Measurements from ENCODE around the gene MYO18A.

The MYO18A gene

DNA sequence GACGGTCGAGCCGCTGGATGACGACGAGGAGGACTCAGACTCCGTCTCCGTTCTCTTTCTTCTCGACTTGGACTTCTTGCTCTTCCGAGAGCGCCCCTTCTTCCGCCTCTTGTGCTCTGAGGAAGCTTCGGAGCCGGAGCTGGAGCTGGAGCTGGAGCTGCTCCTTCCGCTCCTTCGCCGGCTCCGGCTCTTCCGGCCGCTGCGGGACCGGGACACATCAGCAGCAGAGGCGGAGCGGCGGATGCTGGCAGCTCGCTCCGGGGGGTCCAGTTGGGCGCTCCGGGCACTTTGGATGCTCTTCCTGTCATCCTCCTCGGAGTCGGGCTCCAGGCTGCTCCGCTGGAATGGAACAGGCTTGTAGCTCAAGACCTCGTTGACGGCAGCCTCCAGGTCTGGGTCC lies 100.3 kb downstream of the MYO18A start:
- TF ChIP-seq, protein P1, sequence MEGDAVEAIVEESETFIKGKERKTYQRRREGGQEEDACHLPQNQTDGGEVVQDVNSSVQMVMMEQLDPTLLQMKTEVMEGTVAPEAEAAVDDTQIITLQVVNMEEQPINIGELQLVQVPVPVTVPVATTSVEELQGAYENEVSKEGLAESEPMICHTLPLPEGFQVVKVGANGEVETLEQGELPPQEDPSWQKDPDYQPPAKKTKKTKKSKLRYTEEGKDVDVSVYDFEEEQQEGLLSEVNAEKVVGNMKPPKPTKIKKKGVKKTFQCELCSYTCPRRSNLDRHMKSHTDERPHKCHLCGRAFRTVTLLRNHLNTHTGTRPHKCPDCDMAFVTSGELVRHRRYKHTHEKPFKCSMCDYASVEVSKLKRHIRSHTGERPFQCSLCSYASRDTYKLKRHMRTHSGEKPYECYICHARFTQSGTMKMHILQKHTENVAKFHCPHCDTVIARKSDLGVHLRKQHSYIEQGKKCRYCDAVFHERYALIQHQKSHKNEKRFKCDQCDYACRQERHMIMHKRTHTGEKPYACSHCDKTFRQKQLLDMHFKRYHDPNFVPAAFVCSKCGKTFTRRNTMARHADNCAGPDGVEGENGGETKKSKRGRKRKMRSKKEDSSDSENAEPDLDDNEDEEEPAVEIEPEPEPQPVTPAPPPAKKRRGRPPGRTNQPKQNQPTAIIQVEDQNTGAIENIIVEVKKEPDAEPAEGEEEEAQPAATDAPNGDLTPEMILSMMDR (conservative IDR thresholded peaks at IDR 0.05): no peak
- no peak for TF ChIP-seq ZFX (IDR thresholded peaks at IDR 0.05)

DNA sequence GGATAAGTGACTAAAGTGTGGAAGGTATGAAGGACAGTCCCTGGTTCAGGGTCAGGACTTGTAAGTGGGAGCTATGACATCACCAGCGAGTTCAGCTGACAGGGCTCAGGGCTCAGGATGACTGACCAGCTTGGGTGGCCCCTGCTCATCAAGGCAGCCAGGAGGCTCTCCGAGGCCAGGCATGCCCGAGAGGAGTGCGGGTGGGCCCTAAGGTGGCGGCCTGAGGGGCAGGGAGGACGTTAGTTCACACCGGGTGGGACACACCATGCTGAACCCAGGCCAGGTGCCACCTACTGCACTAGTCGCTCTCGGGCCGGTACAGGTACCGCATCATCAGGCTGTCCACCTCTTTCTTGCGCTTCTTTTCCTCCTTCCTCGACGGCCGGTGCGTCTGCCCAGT lies 100.8 kb downstream of the MYO18A start:
- no peak overlapping the region for H3K27ac ChIP-seq
- TF ChIP-seq, protein P1 (conservative IDR thresholded peaks at IDR 0.05): no peak
- TF ChIP-seq ZFX (IDR thresholded peaks at IDR 0.05): no peak

More for the DNA sequence above, 100.3 kb downstream of the MYO18A start:
- H3K27ac ChIP-seq: no peak overlapping the region

DNA sequence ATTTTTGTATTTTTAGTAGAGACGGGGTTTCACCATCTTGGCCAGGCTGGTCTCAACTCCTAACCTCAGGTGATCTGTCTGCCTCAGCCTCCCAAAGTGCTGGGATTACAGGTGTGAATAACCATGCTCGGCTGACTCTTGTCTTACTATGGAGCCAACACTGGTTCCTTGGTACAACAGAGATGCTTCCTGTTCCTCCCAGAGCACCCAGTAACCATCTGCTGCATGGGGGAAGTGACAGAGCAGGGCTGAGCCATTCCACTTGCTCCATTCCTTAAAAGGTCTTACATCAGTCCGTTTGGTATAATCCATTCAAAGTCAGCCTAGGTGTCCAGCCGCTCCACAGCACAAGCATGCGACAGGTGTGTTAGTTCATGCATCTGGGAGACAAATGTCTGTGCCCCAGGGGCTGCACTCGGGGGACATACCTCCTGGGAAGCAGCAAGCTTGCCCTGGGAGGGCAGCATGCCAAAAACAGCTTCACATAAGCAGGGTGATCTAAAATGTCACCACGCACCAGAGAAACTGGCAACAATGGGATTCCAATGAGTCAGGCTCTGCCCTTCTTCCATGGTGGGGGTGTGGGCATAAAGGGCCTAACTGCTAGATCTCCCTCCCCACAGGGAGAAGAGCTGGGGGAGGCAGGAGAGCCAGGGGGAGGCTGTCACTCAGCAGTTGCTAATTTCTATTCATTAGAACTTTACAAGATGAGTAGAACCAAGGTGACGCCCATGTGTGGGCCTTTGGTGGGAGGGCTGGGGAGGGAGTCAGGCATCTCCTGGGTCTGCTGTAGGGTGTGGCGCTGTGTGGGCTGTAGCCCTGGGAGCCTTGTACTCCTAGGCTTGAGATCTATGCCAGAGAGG lies 101.8 kb downstream of the MYO18A start:
- TF ChIP-seq, protein P1 (conservative IDR thresholded peaks at IDR 0.05): no peak
- no peak for TF ChIP-seq ZFX (IDR thresholded peaks at IDR 0.05)
- H3K27ac ChIP-seq: no peak overlapping the region

DNA sequence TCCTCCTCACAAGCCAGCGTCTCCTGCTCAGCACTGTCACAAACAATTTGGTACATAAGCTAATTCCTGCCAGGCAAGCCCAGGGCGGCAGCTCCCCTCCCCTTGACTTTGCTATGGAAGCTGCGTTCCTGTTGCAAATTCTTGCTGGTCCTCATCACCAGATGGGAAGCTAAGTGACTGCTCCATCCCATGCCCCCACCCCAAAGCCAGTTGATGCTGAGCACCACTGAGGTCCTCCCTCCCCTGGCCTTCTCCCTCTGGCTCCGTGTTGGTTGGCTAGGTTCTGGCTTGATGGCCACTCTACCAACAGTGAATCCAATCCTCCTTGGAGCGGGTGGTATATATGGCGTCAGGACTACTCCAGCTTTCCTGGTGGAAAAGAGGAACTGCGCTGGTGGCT lies 102.9 kb downstream of the MYO18A start:
- H3K27ac ChIP-seq: no peak overlapping the region
- TF ChIP-seq, protein P1 (conservative IDR thresholded peaks at IDR 0.05): no peak
- no peak for TF ChIP-seq ZFX (IDR thresholded peaks at IDR 0.05)

DNA sequence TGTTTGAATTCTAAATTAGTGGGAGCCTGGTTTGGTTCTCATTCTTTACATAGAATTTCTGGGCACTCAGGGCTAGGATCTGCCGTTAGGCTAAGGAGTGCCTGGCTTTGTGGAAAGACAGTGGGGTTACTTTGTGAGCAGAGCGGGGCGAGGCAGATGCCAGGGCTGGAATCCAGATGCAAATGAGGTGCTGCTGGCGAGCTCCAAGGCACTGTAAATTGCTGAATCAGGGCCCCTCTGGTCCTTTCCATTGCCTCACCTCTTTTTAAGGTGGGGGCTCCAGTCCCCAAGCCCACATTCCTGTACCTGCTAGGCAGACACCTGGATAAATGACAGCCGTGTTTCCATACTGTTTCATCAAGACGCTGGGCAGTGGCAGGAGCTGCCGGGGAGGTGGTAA lies 103.5 kb downstream of the MYO18A start:
- H3K27ac ChIP-seq: no peak overlapping the region
- TF ChIP-seq, protein P1 (conservative IDR thresholded peaks at IDR 0.05): no peak
- no peak for TF ChIP-seq ZFX (IDR thresholded peaks at IDR 0.05)

DNA sequence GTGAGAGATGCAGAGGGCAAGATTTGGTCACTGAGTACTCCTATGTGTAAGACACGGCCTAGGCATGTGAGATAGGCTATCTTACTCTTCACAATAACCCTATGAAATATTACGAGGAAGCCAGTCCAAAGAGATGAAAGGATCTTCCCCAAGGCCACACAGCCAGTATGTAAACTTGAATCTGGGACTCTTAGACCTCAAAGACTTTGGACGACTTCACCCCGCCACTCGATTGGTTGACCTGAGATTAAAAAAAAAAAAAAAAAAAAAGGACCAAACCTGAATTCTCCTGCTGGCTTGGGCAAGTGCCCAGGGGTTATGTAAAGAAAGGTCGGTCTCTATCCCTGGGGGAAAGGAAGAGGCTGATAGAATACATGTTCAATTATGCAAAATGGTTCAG lies 104.1 kb downstream of the MYO18A start:
- H3K27ac ChIP-seq: no peak overlapping the region
- TF ChIP-seq, protein P1 (conservative IDR thresholded peaks at IDR 0.05): no peak
- TF ChIP-seq ZFX (IDR thresholded peaks at IDR 0.05): no peak

DNA sequence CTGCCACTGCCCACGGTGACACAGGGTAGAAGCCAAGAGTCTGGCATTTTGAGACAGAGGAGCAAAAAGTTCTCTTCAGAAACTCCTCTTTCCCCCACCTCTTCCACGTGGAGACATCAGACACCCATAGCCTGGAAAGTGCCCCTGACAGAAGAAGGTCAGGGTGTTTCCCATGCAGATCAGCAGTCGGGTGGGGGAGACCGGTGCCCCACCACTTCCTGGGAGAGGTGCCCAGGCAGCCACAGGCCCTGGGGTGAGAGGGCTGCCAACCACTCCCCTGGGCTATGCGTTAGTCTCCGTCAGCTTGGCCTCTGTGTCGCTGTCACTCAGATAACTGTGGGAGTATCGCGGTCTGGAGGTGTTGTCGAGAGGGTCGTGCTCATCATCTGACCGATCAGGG lies 105.7 kb downstream of the MYO18A start:
- TF ChIP-seq ZFX (IDR thresholded peaks at IDR 0.05): no peak
- TF ChIP-seq, protein P1 (conservative IDR thresholded peaks at IDR 0.05): no peak
- no peak overlapping the region for H3K27ac ChIP-seq

Data from C4-2B (cell line).